ENCODE measurements around the gene FOXD2. TPM values are rescaled to one million over a fixed set of nuclear protein-coding genes. Genes with fewer than 3 reads are reported as not detected.

The FOXD2 gene
- total and polyA plus RNA-seq, 7 donors = 0.04 to 0.13 (median 0.04) TPM

DNA sequence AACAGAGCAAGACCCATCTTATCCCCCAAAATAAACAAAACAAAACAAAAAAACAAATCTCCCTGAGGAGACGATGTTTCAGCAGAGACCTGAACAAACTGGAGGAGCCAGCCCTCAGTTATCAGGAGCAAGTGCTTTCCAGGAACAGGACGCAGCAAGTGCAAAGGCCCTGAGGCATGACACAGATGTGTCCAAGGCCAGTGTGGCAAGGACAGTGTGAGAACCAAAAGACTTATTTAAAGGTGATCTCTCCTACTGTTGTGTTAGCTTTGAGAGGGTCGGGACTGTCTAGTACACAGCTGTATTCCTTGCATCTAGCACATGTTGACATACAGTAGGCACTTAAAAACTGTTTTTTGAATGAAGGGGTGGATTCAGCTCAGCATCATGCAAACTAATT is 48.0 kb downstream of the FOXD2 start:
- Histone ChIP-seq H3K9me3 (no peaks in the 10 kb centered on the region), H3K27me3 (ENCODE audit: insufficient read depth in 3 of 3, low read length in 2 of 3) (peaks cover 0 to 34% (median 0%) of the 10 kb centered on the region in 3 donors)

DNA sequence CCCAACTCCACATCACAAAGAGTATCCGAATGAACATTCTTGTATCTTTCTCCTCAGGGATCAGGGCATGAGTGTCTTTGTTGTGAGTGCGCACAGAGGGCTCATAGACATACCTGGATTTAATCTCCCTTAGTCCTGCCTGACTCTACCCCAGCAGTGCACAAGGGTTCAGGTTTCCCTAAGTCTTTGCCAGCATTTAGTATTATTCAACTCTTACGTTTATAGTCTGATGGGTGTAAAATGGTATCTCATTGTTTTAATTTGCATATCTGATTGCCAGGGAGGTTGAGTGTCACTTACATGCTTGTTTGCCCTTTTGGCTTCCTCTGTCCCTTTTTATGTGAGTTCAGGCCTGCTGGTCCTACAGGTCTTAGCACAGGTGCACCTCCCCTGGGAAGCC is 49.5 kb downstream of the FOXD2 start:
- ATAC-seq = no peak
- no peak for TF ChIP-seq CTCF (IDR thresholded peaks at IDR 0.05)

More for the DNA sequence above, 48.0 kb downstream of the FOXD2 start:
- TF ChIP-seq CTCF (IDR thresholded peaks at IDR 0.05) = no peak
- H3K4me1 ChIP-seq = no peaks in the 10 kb centered on the region
- 91 to 94% (median 92%) methylated on average over 3 of the region's 3 CpGs for WGBS, 3 donors
- no peak for ATAC-seq
- H3K36me3 ChIP-seq (ENCODE audit: insufficient read depth in 1 of 2, low read depth in 1 of 2) = no peaks in the 10 kb centered on the region
- no peak overlapping the region for H3K27ac ChIP-seq
- intact Hi-C loops (cut with DNase I) = no loop called here
- H3K4me3 ChIP-seq = no peak overlapping the region
- DNase-seq = no peak

GRCh38 chr1:47487850-47488450 is 50.1 kb downstream of the FOXD2 start:
- no peak overlapping the region for H3K4me3 ChIP-seq
- 77 to 78% (median 78%) methylated on average over 8 of the region's 8 CpGs for WGBS, 3 donors

More for the DNA sequence above, 49.5 kb downstream of the FOXD2 start:
- Histone ChIP-seq H3K36me3 (ENCODE audit: insufficient read depth in 1 of 2, low read depth in 1 of 2) (no peaks in the 10 kb centered on the region), H3K4me3 (no peak overlapping the region), H3K4me1 (no peaks in the 10 kb centered on the region), H3K27ac (no peak overlapping the region), H3K9me3 (no peaks in the 10 kb centered on the region), H3K27me3 (ENCODE audit: insufficient read depth in 3 of 3, low read length in 2 of 3) (peaks cover 0 to 32% (median 0%) of the 10 kb centered on the region in 3 donors)
- no peak for DNase-seq
- 95 to 96% (median 95%) methylated on average over 3 of the region's 3 CpGs for WGBS, 3 donors
- intact Hi-C loops (cut with DNase I) = no loop called here

More at GRCh38 chr1:47487850-47488450, 50.1 kb downstream of the FOXD2 start:
- no peak overlapping the region for H3K27ac ChIP-seq
- intact Hi-C loops (cut with DNase I) = no loop called here
- DNase-seq (no peak), ATAC-seq (no peak)
- no peaks in the 10 kb centered on the region for H3K9me3 ChIP-seq
- no peaks in the 10 kb centered on the region for H3K36me3 ChIP-seq (ENCODE audit: insufficient read depth in 1 of 2, low read depth in 1 of 2)
- no peaks in the 10 kb centered on the region for H3K4me1 ChIP-seq
- H3K27me3 ChIP-seq (ENCODE audit: insufficient read depth in 3 of 3, low read length in 2 of 3) = peaks cover 0 to 35% (median 0%) of the 10 kb centered on the region in 3 donors
- no peak for TF ChIP-seq CTCF (IDR thresholded peaks at IDR 0.05)

Other genes starting within 250 kb of the FOXD2 start
- gene PDZK1IP1, start 248.0 kb upstream of the FOXD2 start, total RNA-seq = under 1 TPM in 3 of 4 donors, not detected in 1; 0.25 to 0.81 (median 0.52) TPM
- gene PDZK1IP1, start 248.0 kb upstream of the FOXD2 start, polyA plus RNA-seq = 1 to 10 TPM in 1 of 3 donors, under 1 TPM in 2; 0.11 to 1.4 (median 0.26) TPM
- gene TAL1, start 205.8 kb upstream of the FOXD2 start, total RNA-seq = 1 to 10 TPM; 1.5 to 2.1 (median 1.7) TPM
- gene TAL1, start 205.8 kb upstream of the FOXD2 start, polyA plus RNA-seq = 1 to 10 TPM in 1 of 3 donors, under 1 TPM in 2; 0.73 to 1.7 (median 0.92) TPM
- gene STIL, start 123.9 kb upstream of the FOXD2 start, total RNA-seq = under 1 TPM; 0.36 to 0.48 (median 0.43) TPM
- 1 to 10 TPM in 1 of 3 donors, under 1 TPM in 2; 0.14 to 1.0 (median 0.35) TPM for gene STIL, start 123.9 kb upstream of the FOXD2 start, polyA plus RNA-seq
- gene CMPK1, start 104.3 kb upstream of the FOXD2 start, total RNA-seq = 10 to 100 TPM; 37.8 to 77.9 (median 66.3) TPM
- gene CMPK1, start 104.3 kb upstream of the FOXD2 start, polyA plus RNA-seq = 100 to 1,000 TPM in 1 of 3 donors, 10 to 100 TPM in 2; 46.9 to 114 (median 62.9) TPM
- gene FOXE3, start 21.8 kb upstream of the FOXD2 start, total RNA-seq = under 1 TPM in 1 of 4 donors, not detected in 3; 0.10 TPM
- under 1 TPM in 2 of 3 donors, not detected in 1; 0.03 to 0.08 TPM for gene FOXE3, start 21.8 kb upstream of the FOXD2 start, polyA plus RNA-seq

Data from psoas muscle (tissue), 8 donors.